ENCODE results near the gene INPP5F.
"Not testable (repeated sequence)": the region's sequence is repeated elsewhere in the genome, so short reads cannot be mapped to it uniquely, and the experiment has no call there.

Gene INPP5F

DNA sequence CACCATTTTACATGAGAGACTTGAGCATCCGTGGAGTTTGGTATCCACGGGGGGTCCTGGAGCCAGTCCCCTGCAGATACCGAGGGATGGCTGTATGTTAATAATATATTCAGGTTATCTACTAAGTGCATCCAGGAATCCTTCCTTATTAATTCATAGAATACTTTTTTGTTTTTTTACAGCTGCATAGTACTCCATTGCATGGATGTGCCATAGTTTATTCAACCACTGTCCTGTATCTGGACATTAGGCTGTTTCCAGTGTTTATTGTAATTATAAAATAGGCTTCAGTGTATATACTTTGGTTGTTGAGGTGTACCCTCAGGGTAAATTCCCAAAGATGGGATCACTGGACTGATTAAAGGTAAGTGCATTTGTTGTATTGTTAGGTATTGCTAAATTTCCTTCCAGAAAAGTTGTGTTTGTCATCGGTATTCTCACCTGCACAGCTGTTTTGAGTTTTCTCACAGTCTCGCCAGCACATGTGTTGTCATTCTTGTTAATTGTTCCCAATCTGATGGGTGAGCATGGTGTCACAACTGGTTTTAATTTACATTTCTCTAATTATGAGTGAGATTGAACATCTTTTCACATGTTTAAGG lies 55.1 kb downstream of the INPP5F start:
- DNase-seq, result no peak

DNA sequence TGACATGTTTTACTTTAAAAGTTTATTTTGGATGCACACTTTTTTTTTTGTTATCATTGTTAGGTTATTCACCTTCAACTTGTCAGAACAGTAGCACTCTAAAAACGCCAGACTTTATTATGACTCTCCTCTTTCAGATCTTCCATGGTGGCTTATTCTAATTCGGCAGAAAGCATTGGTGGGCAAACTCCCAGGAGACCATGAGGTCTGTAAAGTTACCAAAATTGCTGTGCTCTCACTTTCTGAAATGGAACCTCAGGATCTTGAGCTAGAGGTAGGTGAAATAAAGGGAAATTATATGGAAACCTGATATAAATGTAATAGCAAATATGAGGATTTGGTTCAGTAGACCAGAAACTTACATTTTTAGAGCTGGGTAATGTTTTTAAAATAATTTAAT lies 55.6 kb downstream of the INPP5F start:
- no peak for DNase-seq

DNA sequence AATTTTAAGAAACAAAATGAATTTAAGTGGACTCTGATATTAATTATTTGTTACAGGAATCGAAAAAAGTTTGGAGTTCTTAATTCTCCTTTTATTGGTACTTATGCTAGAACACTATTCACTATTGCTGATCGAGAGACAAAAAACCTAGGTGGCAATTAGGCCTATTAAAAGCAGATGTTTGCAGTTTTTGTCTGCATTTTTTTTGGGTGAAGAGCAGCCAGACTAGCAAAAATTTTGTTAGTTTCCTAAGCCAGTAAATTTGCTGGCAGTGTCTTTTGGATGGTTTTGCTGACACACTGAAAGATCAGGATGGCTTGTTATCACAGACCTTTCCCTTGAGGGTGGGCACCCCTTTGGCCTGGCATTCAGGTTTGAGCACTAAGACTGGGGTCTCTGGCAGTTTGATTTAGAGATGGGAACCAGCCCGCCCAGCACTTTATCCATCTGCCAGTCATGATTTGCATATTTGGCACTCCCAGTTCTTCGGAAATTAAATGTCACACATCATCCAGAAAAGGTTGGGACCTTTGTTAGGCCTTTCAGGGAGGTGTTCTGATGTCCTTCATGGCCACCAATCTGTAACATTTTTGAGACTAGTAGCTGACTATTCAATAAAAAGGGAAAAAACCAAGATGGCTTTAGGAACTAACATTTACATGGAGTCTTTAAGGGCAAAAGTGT lies 57.3 kb downstream of the INPP5F start:
- no peak for DNase-seq

- DNase-seq, result no peak
These were observed 57.8 kb downstream of the INPP5F start for GRCh38 chr10:119783665-119784027.

DNA sequence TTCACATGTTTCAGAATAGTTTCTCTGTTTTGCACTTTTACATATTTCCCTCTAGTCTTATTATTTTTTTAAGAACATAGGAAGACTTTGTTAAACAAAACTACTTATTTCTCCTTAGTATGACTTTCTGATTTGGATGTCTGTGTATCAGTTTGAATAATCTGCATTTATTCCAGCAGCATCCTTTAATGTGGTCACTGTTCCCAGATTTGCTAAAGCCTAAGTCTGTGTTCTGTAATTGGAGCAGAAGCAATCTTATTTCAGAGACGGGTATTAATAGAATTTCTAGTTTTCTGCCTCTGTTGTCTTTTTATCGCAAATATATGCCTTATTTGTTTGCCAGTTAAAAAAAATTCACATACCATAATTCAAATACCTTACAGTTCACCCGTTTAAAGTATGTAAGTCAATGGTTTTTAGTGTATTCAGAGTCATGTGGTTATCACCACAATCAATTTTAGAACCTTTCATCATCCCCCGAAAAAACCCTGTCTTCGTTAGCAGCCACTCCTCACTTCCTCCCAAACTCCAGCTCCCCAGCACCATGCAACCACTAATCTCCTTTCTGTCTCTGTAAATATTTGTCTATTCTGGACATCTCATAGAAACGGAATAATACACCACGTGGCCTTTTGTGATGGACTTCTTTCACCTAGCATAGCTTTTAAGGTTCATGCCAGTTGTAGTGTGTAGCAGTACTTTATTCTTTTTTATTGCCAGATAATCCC lies 58.7 kb downstream of the INPP5F start:
- DNase-seq, result no peak

DNA sequence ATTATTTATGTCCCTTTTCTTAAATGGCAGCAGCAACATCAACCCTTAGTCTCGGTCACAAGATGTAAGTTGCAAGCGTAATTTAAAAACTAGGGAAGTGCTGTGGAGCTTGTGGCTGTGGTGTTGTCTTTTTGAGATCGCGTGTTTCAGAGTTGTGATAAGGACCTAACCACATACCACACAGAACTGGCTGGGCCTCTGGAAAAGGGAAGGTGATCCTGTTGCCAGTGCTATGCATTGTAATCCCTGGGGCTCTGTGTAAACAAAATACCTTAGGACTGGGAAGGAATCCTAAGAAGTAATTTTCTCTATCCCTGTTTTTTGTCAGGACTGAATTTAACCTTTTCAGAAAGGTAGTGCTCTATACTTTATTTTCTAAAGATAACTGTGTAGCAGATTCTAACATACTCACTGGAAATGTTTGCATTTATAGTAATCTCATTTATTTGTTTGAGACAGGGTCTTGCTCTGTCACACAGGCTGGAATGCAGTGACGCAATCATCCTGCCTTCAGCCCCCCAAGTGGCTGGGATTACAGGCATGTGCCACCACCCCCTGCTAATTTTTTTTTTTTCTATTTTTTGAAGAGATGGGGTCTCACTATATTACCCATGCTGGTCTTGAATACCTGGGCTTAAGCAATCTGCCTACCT lies 60.4 kb downstream of the INPP5F start:
- no peak for DNase-seq

GRCh38 chr10:119795101-119795500 lies 69.3 kb downstream of the INPP5F start:
- not testable (repeated sequence) for DNase-seq

DNA sequence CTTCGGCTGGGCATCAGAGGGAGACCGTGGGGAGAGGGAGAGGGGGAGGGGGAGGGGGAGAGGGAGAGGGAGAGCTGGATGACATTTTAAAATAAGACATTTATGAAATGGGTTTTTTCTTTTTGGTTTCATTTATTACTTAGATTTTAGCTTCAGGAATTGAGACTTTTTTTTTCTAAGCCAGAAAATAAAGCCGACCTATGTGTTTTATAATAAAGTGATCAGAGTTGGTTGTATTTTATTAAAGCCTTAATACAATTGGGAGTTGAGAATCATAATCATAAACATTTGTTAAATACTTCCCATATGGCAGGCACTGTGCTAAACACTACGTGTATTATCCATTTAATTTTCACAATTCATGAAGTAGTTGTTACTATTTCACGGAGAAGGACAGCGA lies 70.2 kb downstream of the INPP5F start:
- DNase-seq, result no peak

- DNase-seq, result no peak
These were observed 75.3 kb downstream of the INPP5F start for GRCh38 chr10:119801176-119801575.

DNA sequence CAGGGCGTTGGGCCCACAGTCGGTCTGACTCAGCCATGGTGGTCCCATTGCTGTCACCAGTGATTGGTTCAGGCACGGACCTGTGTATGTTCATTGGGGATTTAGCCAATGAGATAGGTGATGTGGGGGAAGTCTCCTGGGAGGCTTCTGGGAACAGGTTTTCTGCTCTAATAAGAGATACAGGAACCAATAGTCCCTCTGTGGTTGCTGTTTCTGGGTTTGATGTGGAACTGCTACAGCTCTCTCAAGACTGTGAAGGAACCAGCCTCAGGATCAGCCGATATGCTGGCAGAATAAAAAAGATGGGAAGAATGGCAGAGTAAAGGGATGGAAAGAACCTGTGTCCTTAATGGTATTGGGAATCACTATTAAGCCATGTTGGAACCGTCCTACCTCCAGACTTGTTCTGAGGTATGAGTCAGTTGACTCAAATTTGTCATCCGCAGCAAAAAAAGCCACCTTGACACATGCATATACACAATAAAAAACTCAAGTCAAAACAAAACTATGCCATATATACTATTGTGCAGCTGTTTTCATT lies 76.2 kb downstream of the INPP5F start:
- DNase-seq, result no peak

DNA sequence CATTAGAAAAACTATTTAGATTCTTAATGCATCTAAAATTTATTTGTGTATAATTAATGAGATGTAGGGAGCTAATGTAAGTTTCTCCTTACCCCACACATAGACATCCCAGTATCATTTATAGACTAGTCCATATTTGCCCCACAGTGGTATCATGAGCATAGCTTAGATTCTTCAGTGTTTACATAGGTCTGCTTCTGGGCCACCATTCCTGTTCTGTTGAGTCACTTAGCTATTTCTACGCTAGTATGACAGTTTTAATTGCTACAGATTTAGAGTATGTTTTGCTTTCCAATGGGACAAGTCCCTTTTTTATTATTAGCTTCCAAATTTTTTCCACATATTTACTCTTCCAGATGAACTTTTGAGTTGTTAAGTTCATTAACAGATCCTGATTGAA lies 77.4 kb downstream of the INPP5F start:
- DNase-seq, result no peak

DNA sequence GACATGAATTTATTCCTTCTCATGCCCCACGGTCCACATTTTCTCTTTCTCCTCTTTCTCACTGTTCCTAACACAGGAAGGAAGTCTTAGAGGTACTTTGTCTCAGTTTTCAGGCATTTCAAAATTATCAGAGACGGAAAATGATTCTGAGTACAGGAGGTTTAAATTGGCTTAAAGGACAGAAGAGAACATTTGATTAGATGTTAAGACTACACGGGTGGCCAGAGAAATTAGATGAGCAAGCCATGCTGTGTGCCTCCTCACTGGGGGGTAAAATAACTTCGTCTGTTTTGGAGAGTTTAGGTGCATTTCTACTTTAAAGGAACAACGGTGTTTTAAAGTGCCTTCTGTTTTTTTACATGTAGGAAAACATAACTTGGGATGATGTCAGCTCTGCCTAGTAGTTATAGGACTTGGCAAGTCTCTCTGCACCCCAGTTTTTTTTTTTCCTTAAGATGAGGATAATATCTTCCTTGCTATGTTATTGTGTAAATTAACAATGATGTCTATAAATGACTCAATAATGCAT lies 79.9 kb downstream of the INPP5F start:
- DNase-seq, result no peak

GRCh38 chr10:119806334-119807130 lies 80.7 kb downstream of the INPP5F start:
- DNase-seq, result no peak

DNA sequence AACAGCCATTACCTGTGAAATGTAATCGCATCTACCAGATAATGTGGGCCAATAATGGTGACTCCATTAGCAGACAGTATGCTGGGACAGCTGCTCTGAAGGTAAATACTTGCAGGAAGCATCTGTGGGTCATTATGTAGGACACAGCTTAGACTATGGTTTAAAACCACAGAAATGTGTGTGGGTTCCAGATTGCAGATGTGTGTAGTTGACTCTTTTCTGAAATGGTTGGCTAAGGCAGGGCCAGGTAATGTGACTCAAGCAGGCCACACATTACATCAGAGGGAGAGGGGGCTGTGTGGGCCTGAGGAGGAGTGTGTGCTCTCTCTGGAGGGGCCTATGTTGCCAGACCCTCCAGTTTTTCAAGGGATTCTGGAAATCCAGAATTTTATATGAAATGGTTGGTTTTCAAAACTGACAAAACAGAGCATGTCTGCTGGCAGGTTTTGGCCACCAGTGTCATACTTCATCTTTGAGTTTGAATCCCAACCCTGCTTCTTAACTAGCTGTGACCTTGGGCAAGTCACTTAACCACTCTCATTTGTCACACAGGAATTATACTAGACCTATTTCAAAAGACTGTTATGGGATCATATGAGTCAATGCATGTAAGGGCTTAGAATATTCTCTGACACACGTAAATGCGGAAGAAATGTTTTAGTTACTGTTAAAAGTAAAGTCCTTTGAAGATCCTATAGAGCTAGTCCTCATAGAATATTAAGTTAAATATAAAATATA lies 82.3 kb downstream of the INPP5F start:
- DNase-seq, result no peak

DNA sequence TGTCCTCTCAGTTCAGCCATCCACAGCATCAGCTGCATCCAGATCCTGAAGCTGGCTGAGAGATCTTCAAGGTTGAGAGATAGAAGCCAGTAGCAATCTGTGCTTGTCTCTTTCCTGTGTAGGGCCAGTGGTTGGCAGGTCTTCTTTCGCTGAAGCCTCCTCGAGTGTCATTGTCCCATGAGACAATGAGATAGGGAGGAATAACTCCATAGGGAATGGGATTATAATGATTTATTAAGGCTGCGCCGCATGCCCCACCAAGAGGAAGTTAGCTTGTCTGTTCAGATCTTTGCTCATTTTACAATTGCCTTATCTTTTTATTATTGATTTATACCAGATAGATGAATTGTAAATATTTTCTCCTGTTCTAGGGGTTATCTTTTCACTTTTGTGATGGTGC lies 85.3 kb downstream of the INPP5F start:
- no peak for DNase-seq

DNA sequence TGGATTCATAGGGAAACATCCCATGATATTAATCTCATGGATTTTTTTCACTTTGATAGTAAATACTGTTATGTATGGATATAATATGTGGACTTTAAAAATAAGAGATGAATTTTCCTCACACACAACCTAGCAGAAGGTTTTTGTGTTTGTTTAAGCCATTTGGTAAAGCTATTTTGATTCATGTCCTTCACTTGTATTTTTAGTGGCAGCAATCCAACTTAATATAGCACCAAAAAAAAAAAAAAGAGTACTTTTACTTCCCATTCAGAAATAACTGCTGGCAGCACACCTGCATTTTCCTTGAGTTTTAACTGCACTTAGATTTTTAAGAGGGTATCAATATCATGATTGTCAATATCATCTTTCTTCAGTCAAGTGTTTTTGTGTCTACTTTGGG lies 86.8 kb downstream of the INPP5F start:
- DNase-seq, result no peak

DNA sequence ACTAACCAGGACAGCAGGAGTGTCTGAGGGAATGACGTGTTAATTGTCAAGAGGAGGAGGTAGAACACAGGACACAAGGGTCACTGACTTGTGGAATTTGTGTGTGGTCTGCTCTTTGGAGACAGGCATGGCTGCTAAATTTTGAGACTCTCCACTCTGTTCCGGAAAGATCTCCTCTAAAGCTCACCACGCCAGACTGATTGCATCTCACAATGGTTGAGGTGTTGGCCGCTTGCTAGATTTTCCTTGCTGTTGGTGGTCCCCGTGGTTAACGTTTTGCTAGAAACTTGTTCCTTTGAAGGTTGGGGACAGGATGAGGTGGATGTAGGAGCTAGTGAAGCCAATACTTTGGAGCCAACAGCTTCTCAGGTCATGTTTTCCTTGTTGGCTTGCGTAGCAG lies 89.8 kb downstream of the INPP5F start:
- no peak for DNase-seq

- no peak for DNase-seq
These were observed 92.4 kb downstream of the INPP5F start for GRCh38 chr10:119817991-119818888.

GRCh38 chr10:119818889-119819270 lies 93.0 kb downstream of the INPP5F start:
- no peak for DNase-seq

- no peak for DNase-seq
These were observed 95.3 kb downstream of the INPP5F start for GRCh38 chr10:119821182-119821581.

DNA sequence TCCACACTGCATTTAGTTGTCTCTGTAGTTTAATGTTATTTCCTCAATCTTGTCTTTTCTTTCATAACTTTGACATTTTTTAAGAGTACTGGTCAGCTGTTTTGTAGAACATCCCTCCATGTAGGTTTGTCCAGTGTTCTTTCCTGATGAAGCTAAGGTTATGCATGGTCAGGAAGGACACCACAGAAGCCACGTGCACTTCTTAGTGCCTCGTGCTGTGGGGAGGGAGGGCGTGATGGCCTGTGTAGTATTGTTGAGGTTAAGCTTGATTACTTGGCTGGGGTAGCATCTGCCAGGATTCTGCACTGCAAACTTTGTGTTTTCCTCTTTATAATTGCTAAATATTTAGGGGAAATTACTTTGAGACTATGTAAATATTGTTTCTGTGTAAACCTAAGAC lies 98.4 kb downstream of the INPP5F start:
- DNase-seq, result no peak

Measured in 8988T (cell line).